ENCODE data around the gene CDC73.

GRCh38 chr1:193213998-193214397 is 92.2 kb downstream of the CDC73 start:
- TF ChIP-seq EZH2 (IDR thresholded peaks at IDR 0.05; ENCODE audit: borderline replicate concordance, low read depth, low read length, severe bottlenecking) (no peak), CTCF (IDR thresholded peaks at IDR 0.05; ENCODE audit: borderline replicate concordance, extremely low read depth, low read length, poor library complexity, severe bottlenecking) (no peak)
